Measurements from ENCODE around the gene CENATAC. TPM values are rescaled to one million over a fixed set of nuclear protein-coding genes. Genes with fewer than 3 reads are reported as not detected.

CENATAC gene
- total RNA-seq, 1 experiment from 2014 or later: 55.2 TPM

- Histone ChIP-seq H2BK20ac (ENCODE audit: low read depth, low read length, poor library complexity, severe bottlenecking) (no peak overlapping the region), H3K27ac (ENCODE audit: insufficient read length, low read depth, low read length) (no peak overlapping the region), H2AFZ (ENCODE audit: low read length) (no peak overlapping the region), H3K4me1 (ENCODE audit: insufficient read depth, low read length) (no peaks in the 10 kb centered on the region), H2BK120ac (ENCODE audit: low read depth, low read length, poor library complexity, severe bottlenecking) (no peak overlapping the region), H4K91ac (ENCODE audit: insufficient read length, low read depth, low read length) (no peak overlapping the region), H3K23ac (ENCODE audit: insufficient read length, low read depth, low read length) (no peak overlapping the region), H2BK5ac (ENCODE audit: insufficient read length, low read length) (no peak overlapping the region), H4K5ac (ENCODE audit: insufficient read length, low read depth, low read length) (no peak overlapping the region), H3K9ac (ENCODE audit: extremely low read depth, insufficient read length, low read length) (no peak overlapping the region), H3K79me1 (ENCODE audit: insufficient read depth, low read depth, low read length, poor library complexity, severe bottlenecking) (no peaks in the 10 kb centered on the region), H3T11ph (ENCODE audit: low read length) (no peak overlapping the region), H2BK12ac (ENCODE audit: insufficient read length, low read depth, low read length) (no peak overlapping the region), H3K18ac (ENCODE audit: insufficient read length, low read depth, low read length) (no peak overlapping the region), H3K27me3 (ENCODE audit: insufficient read depth, low read length) (no peaks in the 10 kb centered on the region), H3K9me3 (ENCODE audit: control insufficient read depth, low read depth, low read length) (no peaks in the 10 kb centered on the region), H2BK15ac (ENCODE audit: low read depth, low read length) (no peak overlapping the region), H3K4me2 (ENCODE audit: insufficient read depth, insufficient read length, low read length) (no peak overlapping the region), H3K14ac (ENCODE audit: insufficient read depth, low read length) (no peak overlapping the region), H4K8ac (replicated peaks; ENCODE audit: insufficient read length, low read depth, low read length) (no peak overlapping the region), H2AK5ac (ENCODE audit: insufficient read length, low read length) (no peak overlapping the region), H3K4ac (ENCODE audit: low read depth, low read length) (no peak overlapping the region), H3K23me2 (ENCODE audit: insufficient read length, low read depth, low read length, poor library complexity, severe bottlenecking) (no peaks in the 10 kb centered on the region), H3K56ac (ENCODE audit: insufficient read length, low read depth, low read length) (no peak overlapping the region), H4K20me1 (ENCODE audit: control insufficient read depth, insufficient read depth, insufficient read length) (no peaks in the 10 kb centered on the region), H3K79me2 (ENCODE audit: insufficient read depth, low read length) (no peaks in the 10 kb centered on the region)
- TF ChIP-seq CTCF (conservative IDR thresholded peaks at IDR 0.05): no peak
- H3K4me3 Mint-ChIP-seq: no peak overlapping the region
- H3K36me3 Mint-ChIP-seq (ENCODE audit: insufficient read depth in 1 of 3, low read depth in 3 of 3): no peaks in the 10 kb centered on the region
- no peak for DNase-seq
- no peak overlapping the region for H3K27ac Mint-ChIP-seq
- WGBS (ENCODE audit: extremely low coverage, insufficient read length, low lambda C conversion rate): no CpG with 5 or more reads among the region's 5 CpGs
- H3K27me3 Mint-ChIP-seq (ENCODE audit: low read depth): peaks cover 15% of the 10 kb centered on the region
- H3K9me3 Mint-ChIP-seq: no peaks in the 10 kb centered on the region
- H3K4me1 Mint-ChIP-seq: peaks cover 6% of the 10 kb centered on the region in 2 experiments
Measured at GRCh38 chr11:118961189-118961588, 36.7 kb upstream of the CENATAC start.
